Endometrium (tissue), 2 donors: ENCODE data around the gene ADAMTS8.

ENCODE experiments used
- FAIRE-seq: peaks from 2 replicates; lab custom pipeline; 2012; peaks lifted over from hg19 to GRCh38; lab: Jason Lieb, UNC
- donor health status: control.
- donor health status: control.

Gene ADAMTS8

DNA sequence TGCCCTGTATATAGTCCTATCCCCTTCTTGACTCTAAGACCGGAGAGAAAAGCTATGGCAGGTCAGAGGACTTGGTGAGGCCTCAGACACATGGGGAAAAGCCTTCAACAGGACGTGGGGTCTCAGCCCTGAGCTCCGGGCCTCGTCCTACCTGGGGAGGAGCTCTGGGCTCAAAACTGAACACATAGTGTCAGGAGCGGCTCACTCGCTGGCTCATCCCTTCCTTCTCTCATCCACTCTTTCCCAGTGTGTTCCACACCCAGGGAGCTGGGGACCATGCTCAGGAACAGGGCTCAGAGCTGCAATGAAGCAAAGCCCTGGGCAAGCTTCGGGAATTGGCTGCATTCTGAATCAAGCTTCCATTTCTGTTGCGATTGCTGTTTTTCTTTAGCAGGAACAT, 34.5 kb upstream of the ADAMTS8 start:
- FAIRE-seq, result no peak

DNA sequence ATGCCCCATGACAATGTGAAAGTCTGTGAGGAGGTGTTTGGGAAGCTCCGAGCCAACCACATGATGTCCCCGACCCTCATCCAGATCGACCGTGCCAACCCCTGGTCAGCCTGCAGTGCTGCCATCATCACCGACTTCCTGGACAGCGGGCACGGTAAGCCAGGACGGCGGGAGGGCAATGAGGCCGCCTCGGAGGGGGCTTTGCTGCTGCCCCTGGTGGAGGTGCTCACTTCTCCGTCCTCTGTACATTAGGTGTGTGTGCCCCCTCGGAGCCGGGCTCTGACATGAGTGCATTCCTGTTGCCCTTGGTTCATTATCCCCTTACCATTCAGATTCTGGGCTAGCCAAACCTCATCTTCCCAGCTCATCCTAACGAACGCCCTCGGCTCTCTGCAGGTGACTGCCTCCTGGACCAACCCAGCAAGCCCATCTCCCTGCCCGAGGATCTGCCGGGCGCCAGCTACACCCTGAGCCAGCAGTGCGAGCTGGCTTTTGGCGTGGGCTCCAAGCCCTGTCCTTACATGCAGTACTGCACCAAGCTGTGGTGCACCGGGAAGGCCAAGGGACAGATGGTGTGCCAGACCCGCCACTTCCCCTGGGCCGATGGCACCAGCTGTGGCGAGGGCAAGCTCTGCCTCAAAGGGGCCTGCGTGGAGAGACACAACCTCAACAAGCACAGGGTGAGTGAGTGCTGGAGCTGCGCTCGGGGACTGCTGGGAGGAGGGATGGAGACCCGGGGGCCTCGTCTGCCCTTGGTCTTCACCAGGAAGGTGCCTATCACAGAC, 33.9 kb upstream of the ADAMTS8 start:
- no peak for FAIRE-seq

DNA sequence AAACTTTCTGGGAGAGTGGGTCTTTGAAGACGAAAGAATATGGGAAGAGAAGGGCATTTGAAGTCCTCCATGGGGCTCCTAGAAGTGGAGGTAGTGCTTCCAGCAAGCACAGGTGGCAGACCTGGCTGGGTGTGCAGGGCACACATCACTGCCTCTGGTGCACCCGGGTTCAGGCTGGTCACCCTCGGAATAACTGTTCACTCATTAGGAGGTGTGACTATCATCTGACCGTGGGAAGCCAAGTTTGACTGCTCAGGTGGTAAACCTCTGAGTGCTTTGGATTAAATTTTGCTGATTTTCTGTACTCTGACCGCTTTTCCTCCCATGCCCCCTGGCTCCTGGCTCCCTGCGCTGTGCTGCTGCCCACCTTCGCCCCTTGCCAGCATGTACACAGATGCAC, 31.1 kb upstream of the ADAMTS8 start:
- FAIRE-seq, result no peak

DNA sequence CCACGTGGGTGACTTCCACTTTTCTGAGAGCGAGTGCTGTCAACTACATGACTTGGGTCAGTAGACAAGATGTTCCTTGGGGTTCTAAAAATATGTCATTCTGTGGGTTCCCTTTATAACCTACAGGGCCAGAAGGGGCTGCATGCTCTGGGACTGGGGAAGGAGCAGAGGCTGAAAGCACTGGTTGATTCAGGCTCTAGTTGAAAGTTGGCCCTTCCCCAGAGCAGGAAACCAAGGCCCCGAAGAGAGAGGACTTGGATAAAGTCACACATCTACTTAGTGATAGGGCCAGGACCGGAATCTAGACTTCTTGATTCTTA, 30.0 kb upstream of the ADAMTS8 start:
- FAIRE-seq, result no peak

DNA sequence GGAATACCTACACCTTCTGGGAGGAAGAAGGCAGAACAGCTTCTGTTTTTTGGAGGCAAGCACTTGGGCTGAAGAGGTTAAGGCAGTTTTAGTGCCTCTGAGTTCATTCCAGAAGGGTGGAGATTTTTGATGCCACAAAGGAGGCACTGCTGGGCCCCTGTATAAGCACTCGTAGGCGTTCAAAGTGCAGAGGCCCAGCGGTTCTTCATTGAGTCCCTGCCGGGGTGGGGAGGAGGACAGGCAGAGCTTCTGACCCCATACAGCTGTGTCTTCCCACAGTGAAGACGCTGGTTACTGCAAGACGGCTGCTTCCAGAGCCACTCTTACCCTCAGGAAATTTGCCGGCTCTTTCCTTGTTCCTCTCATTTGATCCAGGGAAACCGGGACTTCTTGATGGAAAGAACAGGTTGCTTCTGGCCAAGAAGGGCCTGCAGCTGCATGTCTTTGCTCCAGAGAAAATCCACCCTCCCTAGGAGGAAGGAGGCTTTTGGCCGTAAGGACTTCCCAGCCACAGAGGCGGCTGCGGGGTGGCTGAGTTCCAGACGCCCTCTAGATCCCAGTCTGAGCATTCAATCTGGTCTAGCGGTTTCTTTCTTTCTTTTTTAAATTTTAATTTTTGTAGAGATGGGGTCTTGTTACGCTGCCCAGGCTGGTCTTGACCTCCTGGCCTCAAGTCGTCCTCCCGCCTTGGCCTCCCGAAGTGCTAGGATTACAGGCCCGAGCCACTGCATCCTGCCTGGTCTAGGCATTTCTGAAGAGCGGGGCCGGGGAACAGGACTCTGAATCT, 29.4 kb upstream of the ADAMTS8 start:
- FAIRE-seq, result no peak

DNA sequence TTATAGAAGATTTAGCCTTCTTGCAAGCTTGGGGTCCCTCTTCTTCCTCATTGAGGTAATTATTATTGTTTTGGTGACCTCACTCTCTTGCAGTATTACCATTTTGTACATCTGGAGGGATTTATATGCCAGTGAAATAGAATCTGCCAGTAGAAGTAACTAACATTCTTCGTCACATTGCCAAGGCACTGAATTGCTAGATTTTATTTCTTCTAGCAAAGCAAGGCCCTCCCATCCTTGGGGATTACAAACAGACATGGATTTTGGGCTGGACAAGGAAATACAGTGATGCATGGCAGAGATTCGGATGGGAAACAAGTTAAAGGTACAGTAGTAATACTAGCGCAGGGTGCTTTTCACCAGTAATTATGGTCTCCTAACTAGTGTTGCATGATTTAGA, 27.9 kb upstream of the ADAMTS8 start:
- FAIRE-seq, result no peak

DNA sequence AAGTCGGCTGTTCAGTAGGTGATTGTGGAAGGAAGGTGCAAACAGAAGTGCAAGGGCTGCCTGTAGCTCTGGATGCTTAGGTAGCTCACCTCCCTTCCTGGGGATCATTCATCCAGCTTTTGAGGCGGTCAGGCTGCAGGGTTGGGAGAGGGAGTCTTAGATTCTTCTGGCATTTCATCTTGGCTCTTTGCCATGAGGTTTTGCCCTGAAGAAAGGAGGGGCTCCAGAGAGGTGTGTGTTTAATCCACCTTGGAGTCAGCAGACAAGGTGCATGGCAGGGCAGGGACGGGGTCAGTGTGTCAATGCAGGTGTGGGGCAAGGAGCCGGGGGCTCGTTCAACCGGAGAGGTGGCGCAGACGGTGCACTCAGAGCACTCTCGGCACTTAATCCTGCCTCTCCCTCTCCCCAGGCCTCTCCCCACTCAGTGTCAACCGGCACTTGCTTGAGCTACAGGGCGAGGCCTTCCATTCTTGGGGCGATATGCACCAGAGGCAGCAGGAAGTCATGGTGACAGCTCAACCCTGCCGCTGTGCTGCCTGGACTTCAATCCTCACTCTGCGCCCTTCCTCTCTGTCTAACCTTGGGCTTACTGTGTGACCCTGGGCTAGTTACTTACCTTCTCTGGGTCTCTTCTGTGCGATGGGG, 27.2 kb upstream of the ADAMTS8 start:
- FAIRE-seq, result no peak

DNA sequence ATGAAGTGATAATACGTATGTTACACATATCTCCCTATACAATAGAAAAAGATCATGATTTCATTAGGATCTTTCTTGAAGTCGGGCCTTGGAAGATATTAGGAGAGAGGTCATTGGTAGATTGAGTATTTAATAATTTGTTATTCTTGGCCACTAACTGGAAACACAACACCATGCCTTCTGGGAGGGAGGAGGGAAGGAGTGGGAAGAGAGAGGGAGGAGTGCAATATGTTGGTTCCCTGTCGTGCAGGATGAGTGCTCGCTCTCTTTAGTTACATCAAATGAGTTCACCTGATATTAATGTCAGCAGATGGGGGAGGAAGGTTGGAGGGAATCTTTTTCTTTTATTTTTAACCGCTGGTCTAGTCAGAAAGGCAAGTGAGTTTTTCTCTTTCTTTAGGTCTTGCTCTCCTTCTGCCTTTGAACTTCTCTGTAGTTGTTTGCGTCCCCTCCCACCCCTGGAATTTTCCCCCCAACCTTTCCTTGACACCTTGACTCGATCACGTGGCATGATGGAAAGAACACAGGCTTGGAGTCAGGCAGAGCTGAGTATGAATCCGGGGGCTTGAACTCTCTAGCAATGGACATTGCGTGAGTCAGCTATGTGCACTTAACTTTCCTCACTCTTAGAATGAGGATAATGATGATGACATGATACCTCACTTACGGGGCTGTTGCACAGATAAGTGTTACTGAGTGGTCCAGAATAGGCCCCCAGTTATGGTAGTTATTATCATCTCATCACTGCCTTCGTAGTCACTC, 26.3 kb upstream of the ADAMTS8 start:
- no peak for FAIRE-seq

DNA sequence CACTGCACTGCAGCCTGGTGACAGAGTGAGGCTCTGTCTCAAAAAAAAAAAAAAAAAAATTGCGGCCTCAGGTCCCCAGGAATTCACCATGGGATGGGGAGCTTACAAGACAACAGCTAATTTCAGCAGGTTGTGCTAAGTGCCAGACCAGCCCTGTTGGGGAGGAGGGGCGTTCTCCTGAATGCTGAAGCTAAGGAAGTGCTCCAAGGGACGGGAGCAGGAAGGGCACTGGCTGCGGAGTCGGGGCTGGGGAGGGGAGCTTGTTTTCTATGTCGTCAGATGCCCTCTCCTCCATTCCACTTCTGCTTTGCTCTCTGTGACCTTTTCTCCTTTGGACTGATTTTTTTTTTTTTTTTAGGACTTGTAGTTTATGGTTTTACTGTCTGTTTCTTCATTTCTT, 24.5 kb upstream of the ADAMTS8 start:
- no peak for FAIRE-seq

DNA sequence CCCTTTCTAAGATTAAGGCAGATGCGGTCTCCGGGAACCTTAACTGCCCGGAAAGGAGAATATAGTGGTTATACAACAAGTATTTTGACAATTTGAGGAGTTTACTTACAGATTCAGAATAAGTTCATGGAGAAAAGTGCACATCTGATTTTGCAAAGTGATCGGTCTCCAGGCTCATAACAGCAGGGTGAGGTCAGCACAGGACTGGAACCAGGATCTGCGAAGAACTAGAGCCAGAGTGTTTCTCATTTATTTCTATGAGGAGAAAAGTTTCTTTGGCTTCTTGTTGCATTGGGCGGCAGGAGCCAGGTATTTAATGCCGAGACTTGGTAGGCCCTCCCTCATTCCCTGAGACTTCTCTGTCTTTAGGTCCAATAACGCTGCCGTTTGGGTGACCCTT, 23.8 kb upstream of the ADAMTS8 start:
- no peak for FAIRE-seq

DNA sequence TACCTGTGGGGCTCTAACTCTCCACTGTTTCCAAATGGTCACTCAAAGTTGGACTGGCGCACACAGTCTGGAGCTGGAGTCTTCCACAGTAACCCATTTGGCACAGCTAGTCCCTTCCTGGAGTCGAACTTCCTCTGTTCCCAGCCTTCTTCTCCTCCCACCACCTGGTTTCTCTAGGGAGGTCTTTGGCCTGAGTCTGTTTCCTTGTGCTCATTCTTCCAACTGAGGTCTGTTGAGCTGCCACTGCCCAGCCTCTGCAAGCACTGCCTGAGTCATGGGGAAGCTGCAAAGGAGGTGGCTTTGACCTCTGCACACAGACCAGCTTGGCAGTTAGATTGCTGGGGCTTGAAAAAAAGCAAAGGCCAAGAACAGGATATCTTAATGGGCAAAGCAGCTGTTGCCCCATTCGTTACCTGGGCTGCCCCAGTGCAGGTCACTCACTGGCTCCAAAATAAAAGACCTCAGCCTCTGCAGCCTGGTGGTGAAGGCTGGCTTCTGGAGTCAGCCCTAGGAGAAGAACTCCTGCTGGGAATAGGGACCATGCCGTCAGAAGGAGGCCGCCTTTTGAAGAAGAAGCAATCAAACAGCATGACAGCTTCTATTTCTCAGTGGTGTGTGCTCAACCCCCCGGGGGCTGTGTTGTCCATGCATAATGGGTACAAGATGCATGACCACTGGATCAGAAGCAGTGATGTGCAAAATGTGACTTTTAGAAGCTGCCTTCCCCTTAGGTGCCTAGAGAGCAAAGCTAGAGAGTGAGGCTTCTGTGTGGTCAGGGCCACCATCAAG, 23.0 kb upstream of the ADAMTS8 start:
- no peak for FAIRE-seq

DNA sequence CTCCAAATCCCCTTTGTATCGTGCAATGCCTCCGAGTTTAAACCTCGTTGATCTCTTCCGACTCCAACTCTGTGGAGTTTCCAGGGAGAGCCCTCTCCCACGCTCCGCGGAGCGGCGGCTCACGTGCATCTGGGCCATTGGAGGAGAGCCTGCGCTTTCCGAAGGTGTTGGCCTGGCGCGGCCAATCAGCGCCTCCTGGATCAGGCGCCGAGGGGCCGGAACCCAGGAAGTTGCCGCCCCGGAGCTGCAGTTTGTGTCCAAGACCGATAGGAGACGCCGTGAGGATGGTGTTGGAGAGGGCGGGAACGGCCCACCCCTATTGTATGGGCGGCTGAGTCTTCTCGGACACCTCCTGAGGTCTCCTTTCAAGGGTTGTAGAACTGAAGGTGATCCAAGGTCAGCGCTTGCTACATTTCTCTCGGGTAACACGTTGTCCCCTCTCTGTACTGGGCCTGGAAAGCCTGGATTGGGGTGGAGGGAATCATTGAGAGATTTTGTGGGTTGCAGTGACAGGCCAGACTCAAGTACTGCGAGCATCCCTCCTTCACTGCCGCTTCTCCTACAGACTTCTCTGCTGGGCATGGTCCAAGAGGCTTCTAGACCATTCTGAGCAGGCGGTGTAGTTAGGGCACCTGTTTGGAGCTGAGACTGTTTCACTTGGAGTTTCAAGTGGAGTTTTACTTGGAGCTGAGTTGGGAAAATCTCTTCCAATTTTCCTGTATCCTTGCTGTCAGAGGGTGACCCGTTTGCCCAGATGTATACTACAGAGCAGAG, 21.8 kb upstream of the ADAMTS8 start:
- FAIRE-seq, result no peak

DNA sequence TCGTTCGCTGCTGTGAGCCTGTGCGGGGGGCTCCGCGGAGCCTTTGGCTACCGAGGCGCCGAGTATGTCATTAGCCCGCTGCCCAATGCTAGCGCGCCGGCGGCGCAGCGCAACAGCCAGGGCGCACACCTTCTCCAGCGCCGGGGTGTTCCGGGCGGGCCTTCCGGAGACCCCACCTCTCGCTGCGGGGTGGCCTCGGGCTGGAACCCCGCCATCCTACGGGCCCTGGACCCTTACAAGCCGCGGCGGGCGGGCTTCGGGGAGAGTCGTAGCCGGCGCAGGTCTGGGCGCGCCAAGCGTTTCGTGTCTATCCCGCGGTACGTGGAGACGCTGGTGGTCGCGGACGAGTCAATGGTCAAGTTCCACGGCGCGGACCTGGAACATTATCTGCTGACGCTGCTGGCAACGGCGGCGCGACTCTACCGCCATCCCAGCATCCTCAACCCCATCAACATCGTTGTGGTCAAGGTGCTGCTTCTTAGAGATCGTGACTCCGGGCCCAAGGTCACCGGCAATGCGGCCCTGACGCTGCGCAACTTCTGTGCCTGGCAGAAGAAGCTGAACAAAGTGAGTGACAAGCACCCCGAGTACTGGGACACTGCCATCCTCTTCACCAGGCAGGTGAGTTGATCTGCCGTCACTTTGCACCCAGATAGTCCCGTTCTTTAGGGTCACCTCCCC, 21.0 kb upstream of the ADAMTS8 start:
- FAIRE-seq, result no peak

DNA sequence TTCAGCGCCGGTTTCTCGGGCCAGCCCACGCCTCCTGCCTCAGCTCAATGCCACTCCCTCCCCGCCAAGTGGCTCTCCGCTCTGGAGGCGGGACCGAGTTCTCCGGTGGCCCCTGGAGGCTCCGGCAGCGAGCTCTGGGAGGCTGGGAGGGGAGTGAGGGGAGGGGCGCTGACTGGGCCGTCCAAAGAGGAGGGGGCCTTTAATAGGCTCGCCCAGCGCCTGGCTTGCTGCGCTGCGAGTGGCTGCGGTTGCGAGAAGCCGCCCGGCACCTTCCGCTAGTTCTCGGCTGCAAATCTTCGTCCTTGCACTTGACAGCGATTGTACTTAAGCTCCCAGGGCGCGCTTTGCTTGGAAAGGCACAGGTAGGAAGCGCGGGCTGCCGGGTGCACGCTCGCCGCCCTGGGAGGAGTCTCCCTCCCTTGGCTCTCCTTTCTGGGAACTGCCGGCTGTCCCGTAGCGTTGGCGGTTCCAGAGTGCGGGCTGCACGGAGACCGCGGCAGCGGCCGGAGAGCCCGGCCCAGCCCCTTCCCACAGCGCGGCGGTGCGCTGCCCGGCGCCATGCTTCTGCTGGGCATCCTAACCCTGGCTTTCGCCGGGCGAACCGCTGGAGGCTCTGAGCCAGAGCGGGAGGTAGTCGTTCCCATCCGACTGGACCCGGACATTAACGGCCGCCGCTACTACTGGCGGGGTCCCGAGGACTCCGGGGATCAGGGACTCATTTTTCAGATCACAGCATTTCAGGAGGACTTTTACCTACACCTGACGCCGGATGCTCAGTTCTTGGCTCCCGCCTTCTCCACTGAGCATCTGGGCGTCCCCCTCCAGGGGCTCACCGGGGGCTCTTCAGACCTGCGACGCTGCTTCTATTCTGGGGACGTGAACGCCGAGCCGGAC, 20.3 kb upstream of the ADAMTS8 start, which contains the start of gene ADAMTS15:
Gene ADAMTS15 (plus strand): TSS at position 230 of the 894 bp plus-strand sequence. CDS start 329 bp downstream, at position 559.
- peak; percentile 23 for FAIRE-seq

DNA sequence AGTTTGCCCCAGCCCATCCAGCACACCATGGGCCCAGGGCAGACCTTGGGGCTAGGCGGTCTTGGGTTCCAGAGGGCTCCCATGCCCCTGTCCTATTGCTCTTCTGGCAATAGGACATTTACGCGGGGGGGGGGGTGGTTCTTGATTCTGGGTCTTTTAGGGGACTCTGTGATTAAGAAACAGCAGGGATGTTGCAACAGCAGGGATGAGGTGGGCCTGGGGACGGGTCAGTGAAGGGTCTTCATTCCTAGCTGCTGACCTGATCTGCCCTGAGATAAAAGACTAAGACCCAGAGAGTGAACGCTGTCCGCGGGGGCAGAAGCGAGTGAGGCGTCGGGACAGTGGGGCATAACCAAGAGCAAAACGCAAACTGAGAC, 19.6 kb upstream of the ADAMTS8 start:
- FAIRE-seq, result no peak

DNA sequence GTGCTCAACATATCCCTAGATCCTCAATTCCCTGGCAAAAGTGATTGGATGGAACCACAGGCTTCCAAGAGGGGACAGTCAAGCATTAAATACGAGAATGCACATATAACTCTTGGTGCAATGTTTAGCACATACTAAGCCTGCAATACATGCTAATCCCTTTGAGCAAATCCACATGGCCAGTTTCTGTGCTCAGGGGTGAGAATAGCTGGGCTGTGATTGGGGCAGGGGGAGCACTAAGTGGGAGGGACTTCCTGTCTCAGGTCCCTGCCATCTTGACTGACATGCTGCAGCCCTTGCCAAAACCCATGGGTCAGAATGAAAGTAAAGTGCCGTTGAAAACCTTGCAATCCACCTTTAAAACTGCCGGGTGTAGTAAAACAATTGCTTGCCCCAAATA, 17.4 kb upstream of the ADAMTS8 start:
- no peak for FAIRE-seq

DNA sequence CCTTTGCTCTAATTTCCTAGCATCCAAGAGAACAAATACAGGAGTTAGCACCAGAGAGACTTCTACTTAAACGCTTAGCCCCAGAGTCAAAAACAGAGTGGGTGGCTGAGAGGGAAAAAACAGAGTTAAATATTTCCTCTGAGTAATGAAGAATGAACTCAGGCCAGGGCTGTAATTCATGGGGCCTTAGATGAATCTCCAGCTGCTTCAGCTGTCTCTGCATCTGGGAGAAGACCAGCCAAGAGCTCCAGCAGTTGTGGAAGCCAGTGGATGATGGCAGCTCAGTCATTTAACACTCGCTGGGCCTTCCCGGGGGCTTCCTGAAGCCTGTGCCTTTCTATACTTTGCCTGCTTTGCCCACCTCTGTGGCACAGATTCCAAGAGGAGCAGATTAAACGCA, 14.3 kb upstream of the ADAMTS8 start:
- FAIRE-seq, result no peak

DNA sequence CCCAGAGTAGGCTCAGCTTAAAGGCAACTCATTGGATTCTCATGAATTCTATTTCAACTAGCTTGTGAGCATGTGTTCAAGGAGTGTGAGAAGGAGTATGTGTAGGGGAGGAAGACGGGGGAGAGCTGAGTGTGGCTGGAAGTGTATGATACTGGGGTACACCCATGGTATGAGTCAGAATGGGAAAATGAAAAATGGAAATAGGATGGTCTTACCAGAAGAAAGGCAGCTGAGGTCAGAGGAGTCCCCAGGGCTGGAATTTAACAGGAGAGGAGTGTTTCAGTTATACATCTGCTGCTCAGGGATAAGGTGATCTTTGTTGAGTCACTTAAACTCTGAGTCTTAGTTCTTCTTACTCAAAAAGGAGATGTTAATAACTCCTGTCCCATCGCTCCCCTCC, 13.3 kb upstream of the ADAMTS8 start:
- no peak for FAIRE-seq

DNA sequence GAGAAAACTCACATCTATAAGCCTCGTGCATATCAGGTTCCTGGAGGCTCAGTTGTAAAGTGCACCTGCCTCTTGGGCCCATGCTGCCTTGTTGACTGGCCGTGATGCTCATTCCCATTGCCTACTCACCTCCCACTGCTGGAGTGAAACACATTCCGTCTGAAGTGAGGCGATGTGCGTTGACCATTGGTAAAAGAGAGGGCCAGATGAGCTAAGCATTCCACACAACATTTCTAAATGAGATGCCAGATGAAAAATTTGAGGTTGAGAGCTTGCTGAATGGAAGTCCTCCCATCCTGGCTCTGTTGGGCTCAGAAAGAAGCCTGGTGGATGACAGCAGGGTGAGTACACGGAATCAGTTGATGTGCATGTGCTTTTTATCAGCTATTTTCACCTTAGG, 11.5 kb upstream of the ADAMTS8 start:
- FAIRE-seq, result no peak
